Uterus (tissue), 4 donors: ENCODE results near the gene GTF3C6. TPM values are rescaled to one million over a fixed set of nuclear protein-coding genes. Genes with fewer than 3 reads are reported as not detected.
A peak's percentile ranks its signal among the peaks of the same experiment; 100 is the strongest.

Experiments
- DNase-seq, 2 donors: peaks; one replicate each; pipeline ENCODE4 v3.0.0-alpha.2; 2019 to 2020
- H3K27ac ChIP-seq, 2 donors: fragments of 200-600 bp; sonication (generic); 1 replicate in 1 of 2; 2 replicates in 1 of 2; pipeline ENCODE4 v1.5.1; 2016 to 2018
- H3K27me3 ChIP-seq, 2 donors: fragments of 200-600 bp; sonication (generic); one replicate each; pipeline ENCODE4 v1.5.1; 2018 to 2019; ENCODE audit warnings: control low read depth in 1 of 2
- H3K36me3 ChIP-seq, 2 donors: fragments of 200-600 bp; sonication (generic); one replicate each; pipeline ENCODE4 v1.5.1; 2019; ENCODE audit warnings: control low read depth in 1 of 2
- H3K4me1 ChIP-seq, 2 donors: fragments of 200-600 bp; sonication (generic); one replicate each; pipeline ENCODE4 v1.5.1; 2018 to 2019; ENCODE audit warnings: control low read depth in 1 of 2
- H3K4me3 ChIP-seq, 2 donors: fragments of 200-600 bp; sonication (generic); 1 replicate in 1 of 2; 2 replicates in 1 of 2; pipeline ENCODE4 v1.5.1; 2018 to 2019; ENCODE audit warnings: mild to moderate bottlenecking in 1 of 2
- H3K9me3 ChIP-seq, 2 donors: fragments of 200-600 bp; sonication (generic); one replicate each; pipeline ENCODE4 v1.5.1; 2019; ENCODE audit warnings: control low read depth in 1 of 2
- CTCF ChIP-seq, 4 experiments: fragments of 200-600 bp in 2 of 4; fragments of 450-650 bp in 2 of 4; sonication (generic) in 2 of 4; IDR thresholded peaks; one replicate each; pipeline ENCODE4 v1.5.1; 2016 to 2019; ENCODE audit warnings: antibody characterized with exemption in 4 of 4, mild to moderate bottlenecking in 2 of 4, moderate library complexity in 1 of 4
- POLR2A ChIP-seq, 2 donors: fragments of 450-650 bp; IDR thresholded peaks; one replicate each; pipeline ENCODE4 v1.6.1; 2016; ENCODE audit warnings: antibody characterized with exemption in 2 of 2, mild to moderate bottlenecking in 1 of 2, moderate library complexity in 1 of 2
- intact Hi-C: fragments of 100-400 bp; cut with DNase I; formaldehyde crosslinking; loops from one replicate; pipeline ENCODE4 v1.15.1; 2023; ENCODE audit warnings: low total_unique reads
- total RNA-seq, 4 donors: library from RNA; depleted of rRNA in 3 of 4; stranded (reverse); fragments of >200 nt in 3 of 4; gene quantifications; one replicate each; pipeline versions ENCODE4 v1.1.0 to v1.2.4, GENCODE V29; 2014 to 2023
- donor health status: DM: yes; HTN: yes; CAD: no.

GTF3C6 gene
- total RNA-seq, 4 donors from 2014 or later: 3.8 to 43.4 (median 28.5) TPM

- TF ChIP-seq POLR2A (IDR thresholded peaks at IDR 0.05) (no peak), CTCF (IDR thresholded peaks at IDR 0.05) (no peak)
- intact Hi-C loops: no loop called here
- DNase-seq: no peak
- no peaks in the 10 kb centered on the region for H3K4me1 ChIP-seq
- no peak overlapping the region for H3K27ac ChIP-seq
- no peaks in the 10 kb centered on the region for H3K27me3 ChIP-seq
- no peak overlapping the region for H3K4me3 ChIP-seq
- no peaks in the 10 kb centered on the region for H3K36me3 ChIP-seq
- no peaks in the 10 kb centered on the region for H3K9me3 ChIP-seq
Observed at GRCh38 chr6:110938171-110938570, 20.3 kb upstream of the GTF3C6 start.

GRCh38 chr6:110939429-110940200 lies 18.9 kb upstream of the GTF3C6 start:
- Histone ChIP-seq H3K4me1 (no peaks in the 10 kb centered on the region), H3K27me3 (no peaks in the 10 kb centered on the region), H3K9me3 (no peaks in the 10 kb centered on the region), H3K27ac (no peak overlapping the region), H3K36me3 (no peaks in the 10 kb centered on the region), H3K4me3 (no peak overlapping the region)
- TF ChIP-seq CTCF (IDR thresholded peaks at IDR 0.05) (no peak), POLR2A (IDR thresholded peaks at IDR 0.05) (no peak)
- no peak for DNase-seq
- intact Hi-C loops: no loop called here

GRCh38 chr6:110944681-110945151 lies 13.8 kb upstream of the GTF3C6 start:
- no peak for DNase-seq
- no peak overlapping the region for H3K27ac ChIP-seq
- no peaks in the 10 kb centered on the region for H3K36me3 ChIP-seq
- intact Hi-C loops: no loop called here
- no peak overlapping the region for H3K4me3 ChIP-seq
- no peaks in the 10 kb centered on the region for H3K9me3 ChIP-seq
- TF ChIP-seq CTCF (IDR thresholded peaks at IDR 0.05) (no peak), POLR2A (IDR thresholded peaks at IDR 0.05) (no peak)
- no peaks in the 10 kb centered on the region for H3K27me3 ChIP-seq
- H3K4me1 ChIP-seq: no peaks in the 10 kb centered on the region

- DNase-seq: no peak
- no peaks in the 10 kb centered on the region for H3K4me1 ChIP-seq
- H3K9me3 ChIP-seq: no peaks in the 10 kb centered on the region
- no peaks in the 10 kb centered on the region for H3K27me3 ChIP-seq
- H3K4me3 ChIP-seq: no peak overlapping the region
- intact Hi-C loops: no loop called here
- H3K36me3 ChIP-seq: no peaks in the 10 kb centered on the region
- no peak for TF ChIP-seq CTCF (IDR thresholded peaks at IDR 0.05)
- H3K27ac ChIP-seq: no peak overlapping the region
Observed at GRCh38 chr6:110946498-110946897, 12.0 kb upstream of the GTF3C6 start.

GRCh38 chr6:110949679-110950285 lies 8.7 kb upstream of the GTF3C6 start:
- no peak overlapping the region for H3K4me3 ChIP-seq
- intact Hi-C loops: loop anchor here (10.0 kb wide), 1 partner anchor 275 kb away; no protein-coding TSS in a partner anchor
- DNase-seq: no peak
- no peaks in the 10 kb centered on the region for H3K4me1 ChIP-seq
- no peaks in the 10 kb centered on the region for H3K9me3 ChIP-seq
- H3K36me3 ChIP-seq: no peaks in the 10 kb centered on the region
- H3K27ac ChIP-seq: no peak overlapping the region
- TF ChIP-seq POLR2A (IDR thresholded peaks at IDR 0.05) (no peak), CTCF (IDR thresholded peaks at IDR 0.05) (peak; percentile 31 to 59 (median 51))
- no peaks in the 10 kb centered on the region for H3K27me3 ChIP-seq
